Osteocyte (in vitro differentiated cells): ENCODE results near the gene ELOVL7. TPM values are rescaled to one million over a fixed set of nuclear protein-coding genes. Genes with fewer than 3 reads are reported as not detected.

Source experiments
- DNase-seq: peaks from one replicate; pipeline ENCODE4 v3.0.0; 2021; ENCODE audit warnings: mixed read lengths; ENCODE audit not compliant: unreplicated experiment; ENCODE audit errors: extremely low spot score
- H3K27ac Mint-ChIP-seq: one replicate; pipeline ENCODE4 v1.8.0; 2021; ENCODE audit warnings: mild to moderate bottlenecking, mixed read lengths; ENCODE audit not compliant: unreplicated experiment
- H3K27me3 Mint-ChIP-seq: one replicate; pipeline ENCODE4 v1.8.0; 2021; ENCODE audit warnings: mixed read lengths; ENCODE audit not compliant: unreplicated experiment
- H3K36me3 Mint-ChIP-seq: one replicate; pipeline ENCODE4 v1.8.0; 2021; ENCODE audit warnings: mixed read lengths; ENCODE audit not compliant: unreplicated experiment
- H3K4me1 Mint-ChIP-seq: one replicate; pipeline ENCODE4 v1.8.0; 2021; ENCODE audit warnings: mixed read lengths; ENCODE audit not compliant: unreplicated experiment
- H3K4me3 Mint-ChIP-seq: one replicate; pipeline ENCODE4 v1.8.0; 2021; ENCODE audit warnings: mild to moderate bottlenecking, moderate library complexity, mixed read lengths; ENCODE audit not compliant: unreplicated experiment
- H3K9me3 Mint-ChIP-seq: one replicate; pipeline ENCODE4 v1.8.0; 2021; ENCODE audit warnings: mixed read lengths; ENCODE audit not compliant: unreplicated experiment
- CTCF ChIP-seq: fragments of 200-600 bp; sonication (generic); IDR thresholded peaks from 2 replicates; pipeline ENCODE4 v1.5.0; 2021; ENCODE audit warnings: antibody characterized with exemption, mild to moderate bottlenecking, moderate library complexity
- total RNA-seq: library from RNA; stranded (reverse); gene quantifications from 2 replicates; pipeline ENCODE4 v1.2.1, GENCODE V29; 2021

Gene ELOVL7
- total RNA-seq, 1 donor from 2014 or later = 0.46 TPM

GRCh38 chr5:60754495-60754894 is 89.6 kb downstream of the ELOVL7 start:
- Mint-ChIP-seq H3K4me1 (no peaks in the 10 kb centered on the region), H3K27me3 (peaks cover 32% of the 10 kb centered on the region), H3K9me3 (no peaks in the 10 kb centered on the region), H3K27ac (no peak overlapping the region), H3K36me3 (no peaks in the 10 kb centered on the region), H3K4me3 (no peak overlapping the region)
- TF ChIP-seq CTCF = no peak
- no peak for DNase-seq

GRCh38 chr5:60744682-60745081 is 99.4 kb downstream of the ELOVL7 start:
- Mint-ChIP-seq H3K9me3 (peaks cover 9% of the 10 kb centered on the region), H3K4me1 (no peaks in the 10 kb centered on the region), H3K27ac (no peak overlapping the region), H3K36me3 (no peaks in the 10 kb centered on the region), H3K4me3 (no peak overlapping the region), H3K27me3 (peaks cover 10% of the 10 kb centered on the region)
- TF ChIP-seq CTCF = no peak
- no peak for DNase-seq

- no peaks in the 10 kb centered on the region for H3K36me3 Mint-ChIP-seq
- TF ChIP-seq CTCF = no peak
- no peak for DNase-seq
- H3K4me1 Mint-ChIP-seq = no peaks in the 10 kb centered on the region
- H3K4me3 Mint-ChIP-seq = no peak overlapping the region
- H3K27me3 Mint-ChIP-seq = peaks cover 10% of the 10 kb centered on the region
- H3K9me3 Mint-ChIP-seq = peaks cover 9% of the 10 kb centered on the region
- no peak overlapping the region for H3K27ac Mint-ChIP-seq
Measured at GRCh38 chr5:60743511-60744314, 100.4 kb downstream of the ELOVL7 start.

- Mint-ChIP-seq H3K36me3 (no peaks in the 10 kb centered on the region), H3K4me1 (no peaks in the 10 kb centered on the region), H3K4me3 (no peak overlapping the region), H3K9me3 (peaks cover 9% of the 10 kb centered on the region), H3K27me3 (peaks cover 20% of the 10 kb centered on the region), H3K27ac (no peak overlapping the region)
- TF ChIP-seq CTCF = no peak
- no peak for DNase-seq
Measured at GRCh38 chr5:60740322-60740721, 103.7 kb downstream of the ELOVL7 start.

GRCh38 chr5:60738933-60739332 is 105.1 kb downstream of the ELOVL7 start:
- Mint-ChIP-seq H3K9me3 (peaks cover 9% of the 10 kb centered on the region), H3K4me3 (no peak overlapping the region), H3K27me3 (peaks cover 19% of the 10 kb centered on the region), H3K27ac (no peak overlapping the region), H3K36me3 (no peaks in the 10 kb centered on the region), H3K4me1 (no peaks in the 10 kb centered on the region)
- DNase-seq = no peak
- no peak for TF ChIP-seq CTCF
